22Rv1 (cell line): Measurements from ENCODE around the gene OPRL1.

ENCODE experiments used
- ZFX ChIP-seq: fragments of 450-650 bp; IDR thresholded peaks from 2 replicates; pipeline ENCODE4 v1.6.1; 2017; ENCODE audit warnings: antibody characterized with exemption, borderline replicate concordance
- TF ChIP-seq, protein P1 (sequence below): fragments of 450-650 bp; IDR thresholded peaks from 2 replicates; pipeline ENCODE4 v1.5.1; 2017; ENCODE audit warnings: mild to moderate bottlenecking

- TF ChIP-seq, protein P1, sequence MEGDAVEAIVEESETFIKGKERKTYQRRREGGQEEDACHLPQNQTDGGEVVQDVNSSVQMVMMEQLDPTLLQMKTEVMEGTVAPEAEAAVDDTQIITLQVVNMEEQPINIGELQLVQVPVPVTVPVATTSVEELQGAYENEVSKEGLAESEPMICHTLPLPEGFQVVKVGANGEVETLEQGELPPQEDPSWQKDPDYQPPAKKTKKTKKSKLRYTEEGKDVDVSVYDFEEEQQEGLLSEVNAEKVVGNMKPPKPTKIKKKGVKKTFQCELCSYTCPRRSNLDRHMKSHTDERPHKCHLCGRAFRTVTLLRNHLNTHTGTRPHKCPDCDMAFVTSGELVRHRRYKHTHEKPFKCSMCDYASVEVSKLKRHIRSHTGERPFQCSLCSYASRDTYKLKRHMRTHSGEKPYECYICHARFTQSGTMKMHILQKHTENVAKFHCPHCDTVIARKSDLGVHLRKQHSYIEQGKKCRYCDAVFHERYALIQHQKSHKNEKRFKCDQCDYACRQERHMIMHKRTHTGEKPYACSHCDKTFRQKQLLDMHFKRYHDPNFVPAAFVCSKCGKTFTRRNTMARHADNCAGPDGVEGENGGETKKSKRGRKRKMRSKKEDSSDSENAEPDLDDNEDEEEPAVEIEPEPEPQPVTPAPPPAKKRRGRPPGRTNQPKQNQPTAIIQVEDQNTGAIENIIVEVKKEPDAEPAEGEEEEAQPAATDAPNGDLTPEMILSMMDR: no peak
- TF ChIP-seq ZFX: no peak
Observed at GRCh38 chr20:64041040-64041780, 38.7 kb upstream of the OPRL1 start.
